Activated naive CD8-positive, alpha-beta T cell treated with anti-CD3 and anti-CD28 coated beads, Interleukin-2, amount 50 U/mL, for 24 hours (primary cell): ENCODE measurements around the gene PCDHGA4.
A peak's percentile ranks its signal among the peaks of the same experiment; 100 is the strongest.
"Not testable (repeated sequence)": the region's sequence is repeated elsewhere in the genome, so short reads cannot be mapped to it uniquely, and the experiment has no call there.

ENCODE experiments used
- ATAC-seq: fragments of 150-1000 bp; cut with Tn5 transposase; one replicate; pipeline ENCODE4 v1.10.0; 2021
- DNase-seq: peaks from one replicate; pipeline ENCODE4 v3.0.0; 2021
- H3K27ac Mint-ChIP-seq: one replicate; pipeline ENCODE4 v1.8.0; 2021; ENCODE audit warnings: mild to moderate bottlenecking, mixed read lengths
- H3K27me3 Mint-ChIP-seq: one replicate; pipeline ENCODE4 v1.8.0; 2021; ENCODE audit warnings: mixed read lengths
- H3K36me3 Mint-ChIP-seq: one replicate; pipeline ENCODE4 v1.8.0; 2021; ENCODE audit warnings: low read depth, mixed read lengths
- H3K4me1 Mint-ChIP-seq: one replicate; pipeline ENCODE4 v1.8.0; 2021; ENCODE audit warnings: mixed read lengths
- H3K4me3 Mint-ChIP-seq: one replicate; pipeline ENCODE4 v1.8.0; 2021; ENCODE audit warnings: mild to moderate bottlenecking, moderate library complexity, mixed read lengths
- H3K9me3 Mint-ChIP-seq: one replicate; pipeline ENCODE4 v1.8.0; 2021; ENCODE audit warnings: mixed read lengths

PCDHGA4 gene

GRCh38 chr5:141340781-141341354, 14.0 kb upstream of the PCDHGA4 start:
- not testable (repeated sequence) for H3K4me3 Mint-ChIP-seq, H3K27ac Mint-ChIP-seq, H3K4me1 Mint-ChIP-seq, ATAC-seq, DNase-seq
- Mint-ChIP-seq H3K36me3 (peaks cover 34% of the 10 kb centered on the region), H3K27me3 (peaks cover 81% of the 10 kb centered on the region), H3K9me3 (peaks cover 65% of the 10 kb centered on the region)

- H3K27ac Mint-ChIP-seq = no peak overlapping the region
- peaks cover 56% of the 10 kb centered on the region for H3K9me3 Mint-ChIP-seq
- DNase-seq (no peak), ATAC-seq (no peak)
- H3K36me3 Mint-ChIP-seq = peaks cover 34% of the 10 kb centered on the region
- no peak overlapping the region for H3K4me3 Mint-ChIP-seq
- H3K4me1 Mint-ChIP-seq = no peaks in the 10 kb centered on the region
- H3K27me3 Mint-ChIP-seq = peaks cover 74% of the 10 kb centered on the region
Measured at GRCh38 chr5:141342773-141343172, 12.0 kb upstream of the PCDHGA4 start.

- Mint-ChIP-seq H3K9me3 (peaks cover 50% of the 10 kb centered on the region), H3K4me1 (no peaks in the 10 kb centered on the region), H3K27me3 (peaks cover 68% of the 10 kb centered on the region), H3K36me3 (peaks cover 31% of the 10 kb centered on the region), H3K4me3 (no peak within 1 kb of the TSS), H3K27ac (no peak within 1 kb of the TSS)
- ATAC-seq = no peak
- no peak for DNase-seq
Measured at GRCh38 chr5:141343242-141343952, 11.4 kb upstream of the PCDHGA4 start, which contains the start of gene PCDHGA3. PCDHGA3 (plus strand) TSS chr5:141343829; CDS start chr5:141344034, 205 bp downstream.

GRCh38 chr5:141343953-141344463, 10.8 kb upstream of the PCDHGA4 start:
- H3K27ac Mint-ChIP-seq = no peak overlapping the region
- H3K27me3 Mint-ChIP-seq = peaks cover 67% of the 10 kb centered on the region
- no peak for ATAC-seq
- no peaks in the 10 kb centered on the region for H3K4me1 Mint-ChIP-seq
- peaks cover 28% of the 10 kb centered on the region for H3K36me3 Mint-ChIP-seq
- H3K9me3 Mint-ChIP-seq = peaks cover 51% of the 10 kb centered on the region
- DNase-seq = no peak
- no peak overlapping the region for H3K4me3 Mint-ChIP-seq

- no peak for DNase-seq
- Mint-ChIP-seq H3K27me3 (peaks cover 62% of the 10 kb centered on the region), H3K27ac (no peak overlapping the region), H3K9me3 (peaks cover 54% of the 10 kb centered on the region), H3K36me3 (peaks cover 25% of the 10 kb centered on the region), H3K4me1 (no peaks in the 10 kb centered on the region), H3K4me3 (no peak overlapping the region)
- ATAC-seq = no peak
Measured at GRCh38 chr5:141345327-141345726, 9.5 kb upstream of the PCDHGA4 start.

- H3K4me3 Mint-ChIP-seq, H3K4me1 Mint-ChIP-seq, ATAC-seq, H3K27ac Mint-ChIP-seq, DNase-seq: not testable (repeated sequence)
- H3K27me3 Mint-ChIP-seq = peaks cover 65% of the 10 kb centered on the region
- peaks cover 56% of the 10 kb centered on the region for H3K9me3 Mint-ChIP-seq
- H3K36me3 Mint-ChIP-seq = peaks cover 25% of the 10 kb centered on the region
Measured at GRCh38 chr5:141346017-141346416, 8.8 kb upstream of the PCDHGA4 start.

GRCh38 chr5:141349917-141350619, 4.8 kb upstream of the PCDHGA4 start, which contains the start of gene PCDHGB1:
PCDHGB1 (plus strand) TSS chr5:141350099; CDS start chr5:141350261, 162 bp downstream.
- peaks cover 49% of the 10 kb centered on the region for H3K9me3 Mint-ChIP-seq
- no peak within 1 kb of the TSS for H3K4me3 Mint-ChIP-seq
- peaks cover 60% of the 10 kb centered on the region for H3K27me3 Mint-ChIP-seq
- ATAC-seq (no peak), DNase-seq (peak; percentile 20)
- no peak within 1 kb of the TSS for H3K27ac Mint-ChIP-seq
- H3K4me1 Mint-ChIP-seq = no peaks in the 10 kb centered on the region
- peaks cover 17% of the 10 kb centered on the region for H3K36me3 Mint-ChIP-seq

GRCh38 chr5:141351591-141351990, 3.2 kb upstream of the PCDHGA4 start:
- Mint-ChIP-seq H3K4me1 (no peaks in the 10 kb centered on the region), H3K9me3 (peaks cover 50% of the 10 kb centered on the region)
- ATAC-seq = no peak

GRCh38 chr5:141355641-141356040, 820 bp downstream of the PCDHGA4 start:
- no peak for DNase-seq
- peaks cover 46% of the 10 kb centered on the region for H3K9me3 Mint-ChIP-seq
- H3K27ac Mint-ChIP-seq = no peak overlapping the region
- H3K27me3 Mint-ChIP-seq = peaks cover 61% of the 10 kb centered on the region
- ATAC-seq = no peak
- H3K4me3 Mint-ChIP-seq = no peak overlapping the region
- peaks cover 2% of the 10 kb centered on the region for H3K4me1 Mint-ChIP-seq
- peaks cover 23% of the 10 kb centered on the region for H3K36me3 Mint-ChIP-seq

More at GRCh38 chr5:141351591-141351990, 3.2 kb upstream of the PCDHGA4 start:
- H3K27ac Mint-ChIP-seq = no peak overlapping the region
- DNase-seq = no peak
- peaks cover 60% of the 10 kb centered on the region for H3K27me3 Mint-ChIP-seq
- peaks cover 21% of the 10 kb centered on the region for H3K36me3 Mint-ChIP-seq
- no peak overlapping the region for H3K4me3 Mint-ChIP-seq

- peaks cover 2% of the 10 kb centered on the region for H3K4me1 Mint-ChIP-seq
- H3K27ac Mint-ChIP-seq = no peak overlapping the region
- H3K27me3 Mint-ChIP-seq = peaks cover 61% of the 10 kb centered on the region
- DNase-seq (no peak), ATAC-seq (no peak)
- peaks cover 28% of the 10 kb centered on the region for H3K36me3 Mint-ChIP-seq
- H3K4me3 Mint-ChIP-seq = no peak overlapping the region
- H3K9me3 Mint-ChIP-seq = peaks cover 47% of the 10 kb centered on the region
Measured at GRCh38 chr5:141356133-141356532, 1.3 kb downstream of the PCDHGA4 start.

- ATAC-seq (no peak), DNase-seq (no peak)
- no peak overlapping the region for H3K27ac Mint-ChIP-seq
- peaks cover 47% of the 10 kb centered on the region for H3K9me3 Mint-ChIP-seq
- peaks cover 61% of the 10 kb centered on the region for H3K27me3 Mint-ChIP-seq
- H3K36me3 Mint-ChIP-seq = peaks cover 30% of the 10 kb centered on the region
- peaks cover 2% of the 10 kb centered on the region for H3K4me1 Mint-ChIP-seq
- H3K4me3 Mint-ChIP-seq = no peak overlapping the region
Measured at GRCh38 chr5:141356950-141357349, 2.1 kb downstream of the PCDHGA4 start.

GRCh38 chr5:141359790-141360426, 5.1 kb downstream of the PCDHGA4 start, which contains the start of gene PCDHGB2:
PCDHGB2 (plus strand) TSS chr5:141359994; CDS start chr5:141360136, 142 bp downstream.
- no peak within 1 kb of the TSS for H3K27ac Mint-ChIP-seq
- H3K36me3 Mint-ChIP-seq = peaks cover 37% of the 10 kb centered on the region
- peaks cover 2% of the 10 kb centered on the region for H3K4me1 Mint-ChIP-seq
- H3K4me3 Mint-ChIP-seq = peak within 1 kb of the TSS; percentile 76
- peaks cover 53% of the 10 kb centered on the region for H3K9me3 Mint-ChIP-seq
- ATAC-seq = no peak
- H3K27me3 Mint-ChIP-seq = peaks cover 69% of the 10 kb centered on the region
- no peak for DNase-seq

GRCh38 chr5:141360685-141361084, 5.9 kb downstream of the PCDHGA4 start:
- H3K4me1 Mint-ChIP-seq = peaks cover 2% of the 10 kb centered on the region
- DNase-seq (no peak), ATAC-seq (no peak)
- H3K27ac Mint-ChIP-seq = no peak overlapping the region
- peaks cover 75% of the 10 kb centered on the region for H3K27me3 Mint-ChIP-seq
- no peak overlapping the region for H3K4me3 Mint-ChIP-seq
- H3K9me3 Mint-ChIP-seq = peaks cover 59% of the 10 kb centered on the region
- H3K36me3 Mint-ChIP-seq = peaks cover 41% of the 10 kb centered on the region

GRCh38 chr5:141362719-141363118, 7.9 kb downstream of the PCDHGA4 start:
- no peak overlapping the region for H3K4me3 Mint-ChIP-seq
- peaks cover 71% of the 10 kb centered on the region for H3K27me3 Mint-ChIP-seq
- ATAC-seq (no peak), DNase-seq (no peak)
- peaks cover 52% of the 10 kb centered on the region for H3K9me3 Mint-ChIP-seq
- no peak overlapping the region for H3K27ac Mint-ChIP-seq
- H3K36me3 Mint-ChIP-seq = peaks cover 38% of the 10 kb centered on the region
- peaks cover 2% of the 10 kb centered on the region for H3K4me1 Mint-ChIP-seq
